PC-3 (cell line): ENCODE measurements around the gene PCNX3. TPM values are rescaled to one million over a fixed set of nuclear protein-coding genes. Genes with fewer than 3 reads are reported as not detected.

ENCODE experiments used
- ATAC-seq: fragments of 200-7000 bp; cut with Tn5 transposase; 2 replicates; pipeline ENCODE4 v1.9.1; 2020; ENCODE audit warnings: mild to moderate bottlenecking, moderate library complexity
- BruUV-seq: library from RNA; stranded (reverse); fragments of 400-500 nt; replicated peaks from 2 replicates; lab custom pipeline; 2021; lab: Mats Ljungman, UMichigan
- CTCF ChIA-PET: fragments of 300-600 bp; sonication (Branson Sonifier 250); formaldehyde crosslinking; loops from one replicate; lab custom pipeline; 2022; ENCODE audit warnings: antibody characterized with exemption; lab: Charles Lee
- POLR2A ChIA-PET: fragments of 300-600 bp; sonication (Branson Sonifier 250); formaldehyde crosslinking; loops from one replicate; lab custom pipeline; 2022; ENCODE audit warnings: antibody characterized with exemption; ENCODE audit not compliant: unreplicated experiment; lab: Charles Lee
- DNase-seq: peaks from one replicate; pipeline ENCODE4 v3.0.0-alpha.2; 2015
- H2AFZ ChIP-seq: fragments of 300-600 bp; sonication (generic); 2 replicates; pipeline ENCODE4 v1.6.0; 2016; ENCODE audit warnings: antibody characterized with exemption, low read length
- H3F3A ChIP-seq: fragments of 300-600 bp; sonication (generic); one replicate; pipeline ENCODE4 v1.6.0; 2017; ENCODE audit warnings: antibody characterized with exemption, low read length, control low read depth, mild to moderate bottlenecking; ENCODE audit not compliant: unreplicated experiment
- H3K27ac ChIP-seq: fragments of 300-600 bp; sonication (generic); 2 replicates; pipeline ENCODE4 v1.5.1; 2016; ENCODE audit warnings: mild to moderate bottlenecking, low read length
- H3K27me3 ChIP-seq: fragments of 300-600 bp; sonication (generic); 2 replicates; pipeline ENCODE4 v1.6.1; 2016; ENCODE audit warnings: low read length, mixed read lengths
- H3K36me3 ChIP-seq: fragments of 300-600 bp; sonication (generic); 2 replicates; pipeline ENCODE4 v1.6.1; 2016; ENCODE audit warnings: low read depth, mixed run types, low read length, mixed read lengths
- H3K4me1 ChIP-seq: fragments of 300-600 bp; sonication (generic); 2 replicates; pipeline ENCODE4 v1.5.1; 2016; ENCODE audit warnings: low read length; ENCODE audit not compliant: insufficient read depth
- H3K4me2 ChIP-seq: fragments of 300-600 bp; sonication (generic); 2 replicates; pipeline ENCODE4 v1.6.0; 2016; ENCODE audit warnings: low read length
- H3K4me3 ChIP-seq: fragments of 300-600 bp; sonication (generic); 2 replicates; pipeline ENCODE4 v1.5.1; 2016; ENCODE audit warnings: mild to moderate bottlenecking, low read length, mixed read lengths
- H3K79me2 ChIP-seq: fragments of 300-600 bp; sonication (generic); 2 replicates; pipeline ENCODE4 v1.6.1; 2017; ENCODE audit warnings: low read length, mixed read lengths
- H3K9ac ChIP-seq: fragments of 300-600 bp; sonication (generic); 2 replicates; pipeline ENCODE4 v1.6.0; 2016; ENCODE audit warnings: mild to moderate bottlenecking, low read length
- H3K9me2 ChIP-seq: fragments of 300-600 bp; sonication (generic); replicated peaks from 2 replicates; pipeline ENCODE4 v1.6.1; 2016; ENCODE audit warnings: mixed run types, low read length, mixed read lengths
- H3K9me3 ChIP-seq: fragments of 300-600 bp; sonication (generic); 2 replicates; pipeline ENCODE4 v1.6.1; 2016; ENCODE audit warnings: low read length, mixed read lengths
- H4K20me1 ChIP-seq: fragments of 300-600 bp; sonication (generic); 2 replicates; pipeline ENCODE4 v1.6.1; 2016; ENCODE audit warnings: low read length, mixed read lengths
- CTCF ChIP-seq: fragments of 300-600 bp; sonication (generic); conservative IDR thresholded peaks from 2 replicates; pipeline ENCODE4 v1.5.1; 2017; ENCODE audit warnings: antibody characterized with exemption, low read depth, mild to moderate bottlenecking, low read length
- EZH2 ChIP-seq: fragments of 300-600 bp; sonication (generic); IDR thresholded peaks from one replicate; pipeline ENCODE4 v1.6.1; 2017; ENCODE audit warnings: antibody characterized with exemption, mild to moderate bottlenecking, low read length; ENCODE audit not compliant: unreplicated experiment
- EZH2phosphoT487 ChIP-seq: fragments of 300-600 bp; sonication (generic); IDR thresholded peaks from 2 replicates; pipeline ENCODE4 v1.6.1; 2018; ENCODE audit warnings: mild to moderate bottlenecking, antibody characterized with exemption, low read length, borderline replicate concordance
- intact Hi-C: fragments of 100-400 bp; cut with micrococcal nuclease; formaldehyde crosslinking; loops from 2 replicates; pipeline ENCODE4 v1.9.0; 2023
- total RNA-seq: library from RNA; depleted of rRNA; stranded (reverse); fragments of >200 nt; gene quantifications from 2 replicates; pipeline ENCODE4 v1.2.3, GENCODE V29; 2014

Gene PCNX3
- total RNA-seq, 1 experiment from 2014 or later, result 53.6 TPM

- no peak for TF ChIP-seq EZH2
- no peak for TF ChIP-seq CTCF
- TF ChIP-seq EZH2phosphoT487, result no peak
- BruUV-seq, result no TSS peak
- intact Hi-C loops, result no loop called here
Measured at GRCh38 chr11:65630215-65630614, 14.6 kb downstream of the PCNX3 start.

GRCh38 chr11:65633390-65634108, 18.0 kb downstream of the PCNX3 start:
- Histone ChIP-seq H3K79me2 (no peaks in the 10 kb centered on the region), H3K4me1 (peaks cover 6% of the 10 kb centered on the region), H3K9me2 (no peaks in the 10 kb centered on the region), H3K36me3 (peaks cover 59% of the 10 kb centered on the region), H3K4me3 (no peak overlapping the region), H3K9ac (no peak overlapping the region), H3F3A (peaks cover 7% of the 10 kb centered on the region), H2AFZ (no peak overlapping the region), H3K27me3 (no peaks in the 10 kb centered on the region), H3K27ac (no peak overlapping the region), H3K9me3 (no peaks in the 10 kb centered on the region), H4K20me1 (no peaks in the 10 kb centered on the region), H3K4me2 (no peak overlapping the region)
- ChIA-PET POLR2A (no interaction called here), CTCF (no interaction called here)
- ATAC-seq (no peak), DNase-seq (no peak)
- intact Hi-C loops, result no loop called here
- no peak for TF ChIP-seq CTCF
- TF ChIP-seq EZH2, result no peak
- TF ChIP-seq EZH2phosphoT487, result no peak
- BruUV-seq, result no TSS peak

More at GRCh38 chr11:65630215-65630614, 14.6 kb downstream of the PCNX3 start:
- H3K36me3 ChIP-seq, result peaks cover 68% of the 10 kb centered on the region
- CTCF ChIA-PET, result no interaction called here
- POLR2A ChIA-PET, result no interaction called here
- H2AFZ ChIP-seq, result no peak overlapping the region
- H4K20me1 ChIP-seq, result no peaks in the 10 kb centered on the region
- H3K9me3 ChIP-seq, result no peaks in the 10 kb centered on the region
- H3F3A ChIP-seq, result no peaks in the 10 kb centered on the region
- no peaks in the 10 kb centered on the region for H3K79me2 ChIP-seq
- no peaks in the 10 kb centered on the region for H3K9me2 ChIP-seq
- no peak for DNase-seq
- H3K4me3 ChIP-seq, result no peak overlapping the region
- H3K27ac ChIP-seq, result no peak overlapping the region
- no peak for ATAC-seq
- no peaks in the 10 kb centered on the region for H3K27me3 ChIP-seq
- H3K4me2 ChIP-seq, result no peak overlapping the region
- H3K4me1 ChIP-seq, result no peaks in the 10 kb centered on the region
- H3K9ac ChIP-seq, result no peak overlapping the region

DNA sequence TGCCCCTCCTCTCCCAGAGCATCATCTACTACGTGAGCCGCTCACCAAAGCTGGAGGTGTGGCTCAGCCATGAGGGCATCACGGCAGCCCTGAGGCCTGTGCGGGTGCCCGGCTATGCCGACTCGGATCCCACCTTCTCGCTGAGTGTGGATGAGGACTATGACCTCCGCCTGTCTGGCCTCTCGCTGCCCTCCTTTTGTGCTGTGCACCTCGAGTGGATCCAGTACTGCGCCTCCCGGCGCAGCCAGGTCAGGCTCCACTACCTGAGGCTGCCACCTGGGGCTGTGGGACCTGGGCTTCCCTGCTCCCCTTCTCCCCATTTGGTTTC, 18.5 kb downstream of the PCNX3 start:
- H3K4me2 ChIP-seq, result no peak overlapping the region
- ATAC-seq (no peak), DNase-seq (no peak)
- no peaks in the 10 kb centered on the region for H3K9me2 ChIP-seq
- intact Hi-C loops, result no loop called here
- no peak overlapping the region for H3K27ac ChIP-seq
- BruUV-seq, result no TSS peak
- POLR2A ChIA-PET, result no interaction called here
- no peaks in the 10 kb centered on the region for H3K27me3 ChIP-seq
- H4K20me1 ChIP-seq, result no peaks in the 10 kb centered on the region
- TF ChIP-seq CTCF (no peak), EZH2phosphoT487 (no peak), EZH2 (no peak)
- CTCF ChIA-PET, result no interaction called here
- peaks cover 54% of the 10 kb centered on the region for H3K36me3 ChIP-seq
- H3K4me3 ChIP-seq, result no peak overlapping the region
- peaks cover 7% of the 10 kb centered on the region for H3K4me1 ChIP-seq
- H2AFZ ChIP-seq, result no peak overlapping the region
- peaks cover 7% of the 10 kb centered on the region for H3F3A ChIP-seq
- H3K79me2 ChIP-seq, result no peaks in the 10 kb centered on the region
- no peaks in the 10 kb centered on the region for H3K9me3 ChIP-seq
- no peak overlapping the region for H3K9ac ChIP-seq
